ENCODE results near the gene TMEM231.

The TMEM231 gene

DNA sequence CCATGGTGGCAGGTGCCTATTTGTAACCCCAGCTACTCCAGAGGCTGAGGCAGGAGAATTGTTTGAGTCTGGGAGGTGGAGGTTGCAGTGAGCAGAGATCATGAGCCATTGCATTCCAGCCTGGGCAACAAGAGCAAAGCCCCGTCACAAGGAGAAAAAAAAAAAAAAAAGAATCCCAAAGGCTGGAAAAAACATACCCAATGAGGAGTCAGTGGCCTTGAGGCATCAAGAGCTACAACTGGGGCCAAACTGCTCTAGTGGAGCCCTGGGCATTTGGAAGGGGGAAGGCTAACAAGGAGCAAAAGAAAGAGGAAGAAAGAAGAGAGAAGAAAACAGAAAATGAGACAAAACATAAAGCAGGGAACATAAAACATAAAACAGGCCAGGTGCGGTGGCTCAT, 67.7 kb downstream of the TMEM231 start:
- DNase-seq (ENCODE audit: low read depth) = no peak

All from activated T-helper 9 cell treated with anti-CD3 and anti-CD28 coated beads, Interleukin-2, amount 50 U/mL, for 16 hours (primary cell).